PFSK-1 (cell line): ENCODE measurements around the gene KCMF1.

Experiments
- FOXP2 ChIP-seq: optimal IDR thresholded peaks from 2 replicates; pipeline ENCODE3; 2011; ENCODE audit warnings: borderline replicate concordance, control low read depth, inconsistent platforms; ENCODE audit not compliant: insufficient read depth; ENCODE audit errors: extremely low read length, extremely low read depth
- POLR2AphosphoS5 ChIP-seq: IDR thresholded peaks from 2 replicates; pipeline ENCODE4 v1.6.1; 2012; ENCODE audit warnings: low read depth, mild to moderate bottlenecking, control low read depth, low read length, moderate library complexity
- REST ChIP-seq, 2 experiments: IDR thresholded peaks; 2 replicates each; pipeline versions ENCODE4 v1.6.1 to v1.8.0; 2011 to 2012; ENCODE audit warnings: low read depth in 2 of 2, low read length in 2 of 2, control low read depth in 1 of 2, inconsistent platforms in 1 of 2, mild to moderate bottlenecking in 1 of 2, moderate library complexity in 1 of 2; ENCODE audit not compliant: insufficient read depth in 1 of 2
- SIN3A ChIP-seq: IDR thresholded peaks from 2 replicates; pipeline ENCODE4 v1.6.1; 2012; ENCODE audit warnings: mild to moderate bottlenecking, low read length, moderate library complexity, borderline replicate concordance; ENCODE audit not compliant: insufficient read depth
- TAF1 ChIP-seq: IDR thresholded peaks from 2 replicates; pipeline ENCODE4 v1.6.1; 2012; ENCODE audit warnings: low read length, control low read depth, borderline replicate concordance; ENCODE audit not compliant: insufficient read depth

The KCMF1 gene

DNA sequence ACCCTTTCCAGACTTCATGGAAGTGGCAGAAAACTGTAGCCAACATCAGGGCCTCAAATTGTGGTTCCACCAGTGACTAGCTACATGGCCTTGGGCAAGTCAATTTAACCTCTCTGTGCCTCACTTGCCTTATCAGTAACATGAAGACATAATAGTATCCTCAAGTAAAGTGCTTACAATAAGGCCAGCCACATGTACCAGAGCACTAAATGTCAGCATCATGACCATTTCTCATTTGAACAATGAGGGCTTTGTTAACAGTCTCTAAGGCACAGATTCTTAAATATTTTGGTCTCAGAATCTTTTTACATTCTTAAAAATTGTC lies 5.8 kb upstream of the KCMF1 start:
- no peak for TF ChIP-seq POLR2AphosphoS5
- no peak for TF ChIP-seq REST (IDR thresholded peaks at IDR 0.05; ENCODE audit: insufficient read depth in 1 of 2, low read depth in 2 of 2, low read length in 2 of 2)
- TF ChIP-seq SIN3A = no peak
- no peak for TF ChIP-seq FOXP2
- no peak for TF ChIP-seq TAF1

DNA sequence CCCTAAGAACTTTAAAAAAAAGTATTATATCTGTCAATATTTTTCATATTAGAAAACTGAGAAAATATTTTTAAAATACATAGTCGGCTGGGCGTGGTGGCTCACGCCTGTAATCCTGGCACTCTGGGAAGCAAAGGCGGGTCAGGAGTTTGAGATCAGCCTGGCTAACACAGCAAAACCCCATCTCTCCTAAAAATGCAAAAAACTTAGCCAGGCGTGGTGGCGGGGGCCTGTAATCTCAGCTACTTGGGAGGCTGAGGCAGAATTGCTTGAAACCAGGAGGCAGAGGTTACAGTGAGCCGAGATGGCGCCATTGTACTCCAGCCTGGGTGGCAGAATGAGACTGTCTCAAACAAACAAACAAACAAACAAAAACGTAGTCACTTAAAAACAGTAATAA lies 5.1 kb upstream of the KCMF1 start:
- TF ChIP-seq POLR2AphosphoS5 (no peak), FOXP2 (no peak), SIN3A (no peak), REST (IDR thresholded peaks at IDR 0.05; ENCODE audit: insufficient read depth in 1 of 2, low read depth in 2 of 2, low read length in 2 of 2) (no peak), TAF1 (no peak)

DNA sequence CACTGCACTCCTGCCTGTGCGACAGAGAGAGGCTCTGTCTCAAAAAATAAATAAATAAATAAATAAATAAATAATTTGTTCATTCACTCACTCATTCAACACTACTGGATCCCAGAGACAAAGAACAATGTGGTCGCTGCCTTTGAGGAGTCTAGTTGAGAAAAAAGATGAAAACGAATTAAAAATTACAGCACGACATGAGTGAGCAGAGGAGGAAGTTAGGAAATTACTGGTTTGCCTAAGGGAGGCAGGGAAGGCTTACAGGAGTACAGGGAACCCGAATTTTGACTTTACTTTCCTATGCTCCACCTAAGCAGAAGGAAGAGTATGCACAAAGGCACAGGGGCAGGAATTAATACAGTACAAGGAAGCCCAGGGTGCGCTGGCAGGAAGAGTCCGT lies 4.2 kb upstream of the KCMF1 start:
- TF ChIP-seq FOXP2 (no peak), TAF1 (no peak), SIN3A (no peak), POLR2AphosphoS5 (no peak), REST (IDR thresholded peaks at IDR 0.05; ENCODE audit: insufficient read depth in 1 of 2, low read depth in 2 of 2, low read length in 2 of 2) (no peak)

- no peak for TF ChIP-seq REST (IDR thresholded peaks at IDR 0.05; ENCODE audit: insufficient read depth in 1 of 2, low read depth in 2 of 2, low read length in 2 of 2)
- TF ChIP-seq POLR2AphosphoS5 = no peak; the same call in 1 of the 2 replicates
- no peak for TF ChIP-seq SIN3A
- no peak for TF ChIP-seq TAF1
- no peak for TF ChIP-seq FOXP2
Measured at GRCh38 chr2:84969511-84970209, 1.3 kb upstream of the KCMF1 start.
